SK-N-SH treated with all-trans-retinoic acid at 6 μM for 48 hours (cell line): ENCODE measurements around the gene OR52E5.

Experiments
- CSDC2 ChIP-seq: fragments of 250-450 bp; sonication (Bioruptor Pico); IDR thresholded peaks from 2 replicates; pipeline ENCODE4 v1.5.0; 2020; ENCODE audit warnings: mild to moderate bottlenecking, moderate library complexity
- ESRRG ChIP-seq: fragments of 250-450 bp; sonication (Bioruptor Pico); IDR thresholded peaks from 2 replicates; pipeline ENCODE4 v1.6.1; 2021; ENCODE audit warnings: mild to moderate bottlenecking
- OSR1 ChIP-seq: fragments of 250-450 bp; sonication (Bioruptor Pico); IDR thresholded peaks from 2 replicates; pipeline ENCODE4 v1.8.0; 2022; ENCODE audit warnings: moderate library complexity, mild to moderate bottlenecking, inconsistent platforms
- RARB ChIP-seq: fragments of 250-450 bp; sonication (Bioruptor Pico); IDR thresholded peaks from 2 replicates; pipeline ENCODE4 v1.8.0; 2021; ENCODE audit warnings: mild to moderate bottlenecking, moderate library complexity
- ZC3H10 ChIP-seq: fragments of 250-450 bp; sonication (Bioruptor Pico); IDR thresholded peaks from 2 replicates; pipeline ENCODE4 v1.5.1; 2021; ENCODE audit warnings: mild to moderate bottlenecking, moderate library complexity
- ZNF70 ChIP-seq: fragments of 450-650 bp; formaldehyde crosslinking; IDR thresholded peaks from 2 replicates; pipeline ENCODE4 v1.5.0; 2020; ENCODE audit warnings: mild to moderate bottlenecking, moderate library complexity
- ZNF8 ChIP-seq: fragments of 450-650 bp; formaldehyde crosslinking; IDR thresholded peaks from 2 replicates; pipeline ENCODE4 v1.5.0; 2020; ENCODE audit warnings: mild to moderate bottlenecking, moderate library complexity
- TF ChIP-seq, protein P1 (sequence below): fragments of 250-450 bp; sonication (Bioruptor Pico); IDR thresholded peaks from 2 replicates; pipeline ENCODE4 v1.5.1; 2021; ENCODE audit warnings: mild to moderate bottlenecking, moderate library complexity
- TF ChIP-seq, protein P2 (sequence below): fragments of 250-450 bp; sonication (Bioruptor Pico); IDR thresholded peaks from 2 replicates; pipeline ENCODE4 v1.8.0; 2021; ENCODE audit warnings: low read depth, mild to moderate bottlenecking, moderate library complexity, borderline replicate concordance

DNA sequence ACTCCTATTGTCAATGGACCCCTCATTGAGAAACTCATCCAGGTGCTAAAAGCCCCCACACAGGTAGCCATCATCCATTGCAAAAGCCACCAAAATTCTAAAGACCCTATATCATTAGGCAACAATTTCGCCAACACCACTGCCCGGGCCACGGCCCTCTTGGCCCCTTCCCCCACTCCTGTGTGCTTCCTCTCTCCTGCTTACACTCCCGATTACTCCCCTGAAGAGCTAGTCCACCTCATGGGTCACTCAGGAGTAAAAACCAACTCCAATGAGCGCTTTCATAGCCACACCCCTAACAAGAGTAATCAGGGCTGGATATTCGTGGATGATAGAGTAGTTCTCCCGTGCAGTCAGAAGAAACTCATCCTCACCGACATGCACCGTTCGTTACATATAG is 40.1 kb downstream of the OR52E5 start:
- TF ChIP-seq ZNF70 (CRISPR knock-in tag) (no peak), ZC3H10 (CRISPR knock-in tag) (no peak), RARB (no peak), CSDC2 (CRISPR knock-in tag) (no peak), ZNF8 (CRISPR knock-in tag) (no peak), ESRRG (no peak), OSR1 (CRISPR knock-in tag) (no peak)
- TF ChIP-seq, protein P1, sequence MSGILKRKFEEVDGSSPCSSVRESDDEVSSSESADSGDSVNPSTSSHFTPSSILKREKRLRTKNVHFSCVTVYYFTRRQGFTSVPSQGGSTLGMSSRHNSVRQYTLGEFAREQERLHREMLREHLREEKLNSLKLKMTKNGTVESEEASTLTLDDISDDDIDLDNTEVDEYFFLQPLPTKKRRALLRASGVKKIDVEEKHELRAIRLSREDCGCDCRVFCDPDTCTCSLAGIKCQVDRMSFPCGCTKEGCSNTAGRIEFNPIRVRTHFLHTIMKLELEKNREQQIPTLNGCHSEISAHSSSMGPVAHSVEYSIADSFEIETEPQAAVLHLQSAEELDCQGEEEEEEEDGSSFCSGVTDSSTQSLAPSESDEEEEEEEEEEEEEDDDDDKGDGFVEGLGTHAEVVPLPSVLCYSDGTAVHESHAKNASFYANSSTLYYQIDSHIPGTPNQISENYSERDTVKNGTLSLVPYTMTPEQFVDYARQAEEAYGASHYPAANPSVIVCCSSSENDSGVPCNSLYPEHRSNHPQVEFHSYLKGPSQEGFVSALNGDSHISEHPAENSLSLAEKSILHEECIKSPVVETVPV (CRISPR knock-in tag) = no peak
- TF ChIP-seq, protein P2, sequence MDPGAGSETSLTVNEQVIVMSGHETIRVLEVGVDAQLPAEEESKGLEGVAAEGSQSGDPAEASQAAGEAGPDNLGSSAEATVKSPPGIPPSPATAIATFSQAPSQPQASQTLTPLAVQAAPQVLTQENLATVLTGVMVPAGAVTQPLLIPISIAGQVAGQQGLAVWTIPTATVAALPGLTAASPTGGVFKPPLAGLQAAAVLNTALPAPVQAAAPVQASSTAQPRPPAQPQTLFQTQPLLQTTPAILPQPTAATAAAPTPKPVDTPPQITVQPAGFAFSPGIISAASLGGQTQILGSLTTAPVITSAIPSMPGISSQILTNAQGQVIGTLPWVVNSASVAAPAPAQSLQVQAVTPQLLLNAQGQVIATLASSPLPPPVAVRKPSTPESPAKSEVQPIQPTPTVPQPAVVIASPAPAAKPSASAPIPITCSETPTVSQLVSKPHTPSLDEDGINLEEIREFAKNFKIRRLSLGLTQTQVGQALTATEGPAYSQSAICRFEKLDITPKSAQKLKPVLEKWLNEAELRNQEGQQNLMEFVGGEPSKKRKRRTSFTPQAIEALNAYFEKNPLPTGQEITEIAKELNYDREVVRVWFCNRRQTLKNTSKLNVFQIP (CRISPR knock-in tag) = no peak
